ENCODE measurements around the gene KCNK2. TPM values are rescaled to one million over a fixed set of nuclear protein-coding genes. Genes with fewer than 3 reads are reported as not detected.

The KCNK2 gene
- total RNA-seq, 1 experiment from 2014 or later, result 1.1 TPM

DNA sequence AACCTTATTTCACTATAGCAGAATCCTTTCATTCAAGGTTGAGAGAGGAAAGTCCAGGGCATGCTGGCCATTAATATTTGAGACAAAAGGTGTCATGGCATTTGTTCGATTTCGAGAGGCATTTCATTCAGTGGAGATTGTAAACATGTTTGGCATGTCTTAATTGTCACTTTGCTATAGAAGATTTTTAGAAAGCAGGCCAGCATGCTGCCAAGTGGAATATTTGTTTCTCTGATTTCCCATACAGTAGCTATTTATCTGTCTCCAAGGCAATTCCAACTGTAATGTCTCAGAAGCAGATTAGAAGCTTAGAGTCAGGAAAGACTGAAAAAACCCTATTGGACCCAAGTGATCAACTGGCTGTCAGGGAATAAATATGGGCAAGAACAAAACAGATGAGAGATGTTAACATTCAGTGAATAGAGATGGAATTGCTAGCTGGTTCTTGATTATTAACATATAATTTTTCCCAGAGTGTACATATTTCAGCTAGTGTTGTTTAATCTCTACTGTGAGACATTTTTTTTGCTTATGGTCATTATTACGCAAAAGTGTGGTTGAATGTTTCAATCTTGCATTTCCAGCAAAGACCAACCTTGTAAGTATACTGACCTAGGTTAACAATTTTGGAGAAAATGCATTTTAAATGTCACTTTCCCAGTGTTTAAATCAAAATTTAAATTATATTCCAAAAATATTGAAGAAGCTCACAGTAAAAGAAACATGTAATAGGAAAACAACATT, 174.6 kb downstream of the KCNK2 start:
- H3K4me3 Mint-ChIP-seq (ENCODE audit: low read depth, unreplicated experiment), result no peak overlapping the region
- TF ChIP-seq, protein P1, sequence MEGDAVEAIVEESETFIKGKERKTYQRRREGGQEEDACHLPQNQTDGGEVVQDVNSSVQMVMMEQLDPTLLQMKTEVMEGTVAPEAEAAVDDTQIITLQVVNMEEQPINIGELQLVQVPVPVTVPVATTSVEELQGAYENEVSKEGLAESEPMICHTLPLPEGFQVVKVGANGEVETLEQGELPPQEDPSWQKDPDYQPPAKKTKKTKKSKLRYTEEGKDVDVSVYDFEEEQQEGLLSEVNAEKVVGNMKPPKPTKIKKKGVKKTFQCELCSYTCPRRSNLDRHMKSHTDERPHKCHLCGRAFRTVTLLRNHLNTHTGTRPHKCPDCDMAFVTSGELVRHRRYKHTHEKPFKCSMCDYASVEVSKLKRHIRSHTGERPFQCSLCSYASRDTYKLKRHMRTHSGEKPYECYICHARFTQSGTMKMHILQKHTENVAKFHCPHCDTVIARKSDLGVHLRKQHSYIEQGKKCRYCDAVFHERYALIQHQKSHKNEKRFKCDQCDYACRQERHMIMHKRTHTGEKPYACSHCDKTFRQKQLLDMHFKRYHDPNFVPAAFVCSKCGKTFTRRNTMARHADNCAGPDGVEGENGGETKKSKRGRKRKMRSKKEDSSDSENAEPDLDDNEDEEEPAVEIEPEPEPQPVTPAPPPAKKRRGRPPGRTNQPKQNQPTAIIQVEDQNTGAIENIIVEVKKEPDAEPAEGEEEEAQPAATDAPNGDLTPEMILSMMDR (IDR thresholded peaks at IDR 0.05; ENCODE audit: unreplicated experiment), result no peak
- H3K36me3 Mint-ChIP-seq (ENCODE audit: insufficient read depth, unreplicated experiment), result no peaks in the 10 kb centered on the region
- no peak for DNase-seq
- H3K4me1 Mint-ChIP-seq (ENCODE audit: low read depth, unreplicated experiment), result no peaks in the 10 kb centered on the region
- H3K27ac Mint-ChIP-seq (ENCODE audit: unreplicated experiment), result no peak overlapping the region
- no TSS peak for BruUV-seq (replicated peaks)
- no peaks in the 10 kb centered on the region for H3K9me3 Mint-ChIP-seq (ENCODE audit: low read depth, unreplicated experiment)
- intact Hi-C loops (cut with micrococcal nuclease; ENCODE audit: unreplicated experiment), result no loop called here
- CTCF ChIA-PET, result no interaction called here
- H3K27me3 Mint-ChIP-seq (ENCODE audit: unreplicated experiment), result no peaks in the 10 kb centered on the region

DNA sequence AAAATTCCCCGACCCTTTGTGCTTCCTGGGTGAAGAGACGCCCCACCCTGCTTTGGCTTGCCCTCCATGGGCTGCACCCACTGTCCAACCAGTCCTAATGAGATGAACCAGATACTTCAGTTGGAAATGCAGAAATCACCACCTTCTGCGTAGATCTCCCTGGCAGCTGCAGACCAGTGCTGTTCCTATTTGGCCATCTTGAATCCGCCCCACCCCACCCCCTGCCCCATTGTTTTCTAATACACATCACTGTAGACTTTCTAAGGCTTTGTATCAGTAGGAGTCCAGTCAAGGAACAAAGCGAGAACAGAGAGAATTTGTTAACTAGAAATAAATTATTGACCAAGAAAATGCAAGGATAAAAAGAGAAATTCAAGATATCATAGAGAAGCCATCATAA, 178.2 kb downstream of the KCNK2 start:
- TF ChIP-seq, protein P1 (IDR thresholded peaks at IDR 0.05; ENCODE audit: unreplicated experiment), result no peak
- no TSS peak for BruUV-seq (replicated peaks)
- Mint-ChIP-seq H3K4me1 (ENCODE audit: low read depth, unreplicated experiment) (no peaks in the 10 kb centered on the region), H3K27me3 (ENCODE audit: unreplicated experiment) (no peaks in the 10 kb centered on the region), H3K4me3 (ENCODE audit: low read depth, unreplicated experiment) (no peak overlapping the region), H3K36me3 (ENCODE audit: insufficient read depth, unreplicated experiment) (no peaks in the 10 kb centered on the region), H3K9me3 (ENCODE audit: low read depth, unreplicated experiment) (no peaks in the 10 kb centered on the region), H3K27ac (ENCODE audit: unreplicated experiment) (no peak overlapping the region)
- CTCF ChIA-PET, result no interaction called here
- no peak for DNase-seq
- intact Hi-C loops (cut with micrococcal nuclease; ENCODE audit: unreplicated experiment), result no loop called here

DNA sequence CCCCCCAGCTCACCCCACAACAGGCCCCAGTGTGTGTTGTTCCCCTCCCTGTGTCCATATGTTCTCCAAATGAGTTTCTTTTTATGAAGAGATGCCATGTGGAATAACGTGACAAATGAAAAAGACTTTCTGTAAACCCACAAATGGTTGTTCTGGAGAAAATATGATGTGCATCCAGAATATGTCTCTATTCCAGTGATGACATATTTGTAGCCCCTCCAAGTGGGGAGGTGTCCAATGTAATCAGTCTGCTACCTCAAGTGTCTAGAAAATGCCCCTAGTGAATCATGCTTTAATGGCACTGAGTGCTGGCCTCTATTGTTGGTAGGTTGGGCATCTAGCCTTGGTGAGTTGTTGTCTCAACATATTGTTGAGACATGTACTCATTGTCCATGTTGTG, 179.6 kb downstream of the KCNK2 start:
- Mint-ChIP-seq H3K27ac (ENCODE audit: unreplicated experiment) (no peak overlapping the region), H3K36me3 (ENCODE audit: insufficient read depth, unreplicated experiment) (no peaks in the 10 kb centered on the region), H3K27me3 (ENCODE audit: unreplicated experiment) (no peaks in the 10 kb centered on the region), H3K4me3 (ENCODE audit: low read depth, unreplicated experiment) (no peak overlapping the region), H3K4me1 (ENCODE audit: low read depth, unreplicated experiment) (no peaks in the 10 kb centered on the region), H3K9me3 (ENCODE audit: low read depth, unreplicated experiment) (no peaks in the 10 kb centered on the region)
- no TSS peak for BruUV-seq (replicated peaks)
- CTCF ChIA-PET, result no interaction called here
- no peak for DNase-seq
- TF ChIP-seq, protein P1 (IDR thresholded peaks at IDR 0.05; ENCODE audit: unreplicated experiment), result no peak
- intact Hi-C loops (cut with micrococcal nuclease; ENCODE audit: unreplicated experiment), result no loop called here

DNA sequence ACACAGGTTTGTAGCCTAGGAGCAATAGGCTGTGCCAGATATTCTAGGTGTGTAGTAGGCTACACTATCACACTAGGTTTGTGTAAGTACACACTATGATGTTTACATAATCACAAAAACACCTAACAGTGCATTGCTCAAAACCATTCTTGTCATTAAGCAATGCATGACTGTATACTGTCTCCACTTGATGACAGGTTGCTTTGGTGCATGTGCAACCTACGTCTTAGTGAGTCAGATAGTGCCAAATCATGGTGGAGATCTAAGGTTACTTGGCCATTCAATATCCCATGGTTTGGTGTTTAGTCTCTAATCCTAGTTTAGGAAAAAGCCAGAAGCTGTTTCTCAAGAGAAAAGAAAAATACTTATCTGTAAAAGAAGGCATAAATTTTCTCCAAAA, 181.1 kb downstream of the KCNK2 start:
- no peak for DNase-seq
- intact Hi-C loops (cut with micrococcal nuclease; ENCODE audit: unreplicated experiment), result no loop called here
- Mint-ChIP-seq H3K4me1 (ENCODE audit: low read depth, unreplicated experiment) (no peaks in the 10 kb centered on the region), H3K27me3 (ENCODE audit: unreplicated experiment) (no peaks in the 10 kb centered on the region), H3K36me3 (ENCODE audit: insufficient read depth, unreplicated experiment) (no peaks in the 10 kb centered on the region), H3K4me3 (ENCODE audit: low read depth, unreplicated experiment) (no peak overlapping the region), H3K9me3 (ENCODE audit: low read depth, unreplicated experiment) (no peaks in the 10 kb centered on the region), H3K27ac (ENCODE audit: unreplicated experiment) (no peak overlapping the region)
- TF ChIP-seq, protein P1 (IDR thresholded peaks at IDR 0.05; ENCODE audit: unreplicated experiment), result no peak
- BruUV-seq (replicated peaks), result no TSS peak
- CTCF ChIA-PET, result no interaction called here

All from Calu3 (cell line).